HepG2 (cell line): ENCODE measurements around the gene SLC10A1. TPM values are rescaled to one million over a fixed set of nuclear protein-coding genes. Genes with fewer than 3 reads are reported as not detected.

ENCODE experiments used
- BCLAF1 ChIP-seq: fragments of 450-650 bp; IDR thresholded peaks from 2 replicates; pipeline ENCODE4 v1.6.1; 2017; ENCODE audit warnings: mild to moderate bottlenecking
- CENPX ChIP-seq: sonication (generic); formaldehyde crosslinking; IDR thresholded peaks from 2 replicates; pipeline ENCODE4 v1.9.0; 2021; ENCODE audit warnings: mild to moderate bottlenecking, missing genetic modification reagents, moderate library complexity
- IRF1 ChIP-seq: sonication (generic); formaldehyde crosslinking; IDR thresholded peaks from 2 replicates; pipeline ENCODE4 v1.4.0; 2020; ENCODE audit warnings: low read depth, mild to moderate bottlenecking, missing genetic modification reagents
- MATR3 ChIP-seq: sonication (generic); formaldehyde crosslinking; IDR thresholded peaks from 2 replicates; pipeline ENCODE4 v1.4.0; 2020; ENCODE audit warnings: missing genetic modification reagents
- MIER2 ChIP-seq: IDR thresholded peaks from 2 replicates; pipeline ENCODE4 v1.6.1; 2016; ENCODE audit warnings: missing biosample characterization, missing genetic modification reagents
- PAWR ChIP-seq: sonication (generic); formaldehyde crosslinking; IDR thresholded peaks from 2 replicates; pipeline ENCODE4 v1.4.0; 2020; ENCODE audit warnings: missing genetic modification reagents, mild to moderate bottlenecking, borderline replicate concordance
- THAP9 ChIP-seq: sonication (generic); formaldehyde crosslinking; IDR thresholded peaks from 2 replicates; pipeline ENCODE4; 2020; ENCODE audit warnings: missing genetic modification reagents, mild to moderate bottlenecking, borderline replicate concordance
- TIGD3 ChIP-seq: sonication (generic); formaldehyde crosslinking; IDR thresholded peaks from 2 replicates; pipeline ENCODE4 v1.5.1; 2020; ENCODE audit warnings: mild to moderate bottlenecking, missing genetic modification reagents, borderline replicate concordance
- ZBTB43 ChIP-seq: sonication (generic); formaldehyde crosslinking; conservative IDR thresholded peaks from 2 replicates; pipeline ENCODE4 v1.4.0; 2020; ENCODE audit warnings: missing genetic modification reagents
- ZC3H4 ChIP-seq: sonication (generic); formaldehyde crosslinking; IDR thresholded peaks from 2 replicates; pipeline ENCODE4 v1.4.0; 2020; ENCODE audit warnings: missing genetic modification reagents, borderline replicate concordance
- ZKSCAN5 ChIP-seq: sonication (generic); formaldehyde crosslinking; IDR thresholded peaks from 2 replicates; pipeline ENCODE4 v1.5.1; 2020; ENCODE audit warnings: mild to moderate bottlenecking, missing genetic modification reagents
- ZNF280D ChIP-seq: sonication (generic); formaldehyde crosslinking; IDR thresholded peaks from 2 replicates; pipeline ENCODE4 v1.5.1; 2020; ENCODE audit warnings: mild to moderate bottlenecking, missing genetic modification reagents
- ZNF343 ChIP-seq: sonication (generic); formaldehyde crosslinking; IDR thresholded peaks from 2 replicates; pipeline ENCODE4 v1.4.0; 2020; ENCODE audit warnings: mild to moderate bottlenecking, missing genetic modification reagents
- ZNF569 ChIP-seq: sonication (generic); formaldehyde crosslinking; IDR thresholded peaks from 2 replicates; pipeline ENCODE4 v1.5.0; 2020; ENCODE audit warnings: mild to moderate bottlenecking, missing genetic modification reagents, moderate library complexity, borderline replicate concordance
- ZNF616 ChIP-seq: sonication (generic); formaldehyde crosslinking; IDR thresholded peaks from 2 replicates; pipeline ENCODE4 v1.5.0; 2020; ENCODE audit warnings: low read depth, mild to moderate bottlenecking, missing genetic modification reagents
- polyA plus RNA-seq, 8 experiments: library from polyadenylated mRNA; depleted of rRNA in 3 of 8; stranded (reverse) in 7 of 8; unstranded in 1 of 8; fragments of >200 nt; fragmentation: Illumina TruSeq in 4 of 8; extraction: Trizol in 4 of 8; gene quantifications; 2 replicates each; pipeline versions ENCODE4 v1.2.1 to v1.2.3, GENCODE V29; 2011 to 2016; ENCODE audit warnings: low read depth in 4 of 8, missing spikeins in 1 of 8, mixed read lengths in 1 of 8; ENCODE audit not compliant: insufficient read depth in 1 of 8
- total RNA-seq, 5 experiments: library from RNA; depleted of rRNA; stranded (reverse); fragments of >200 nt; fragmentation: Illumina TruSeq; extraction: Trizol; gene quantifications; 2 replicates each; pipeline ENCODE4 v1.2.3, GENCODE V29; 2016; ENCODE audit warnings: low read depth in 1 of 5

SLC10A1 gene
- total and polyA plus RNA-seq, 2 of the 13 experiments (the other 11 are each of a cell fraction or from before 2014, with no cell fraction given), result 0.17 TPM; not detected in 1

- no peak for TF ChIP-seq TIGD3 (CRISPR knock-in tag)
- no peak for TF ChIP-seq ZNF616 (CRISPR knock-in tag)
- no peak for TF ChIP-seq CENPX
- TF ChIP-seq ZNF569, result no peak
- TF ChIP-seq BCLAF1, result no peak
- TF ChIP-seq ZC3H4 (CRISPR knock-in tag), result no peak
- no peak for TF ChIP-seq THAP9 (CRISPR knock-in tag)
- TF ChIP-seq MIER2 (CRISPR knock-in tag), result no peak
- no peak for TF ChIP-seq ZNF343 (CRISPR knock-in tag)
- TF ChIP-seq ZBTB43 (CRISPR knock-in tag), result no peak
- TF ChIP-seq MATR3 (CRISPR knock-in tag), result no peak
- TF ChIP-seq ZNF280D (CRISPR knock-in tag), result no peak
- no peak for TF ChIP-seq PAWR (CRISPR knock-in tag)
- TF ChIP-seq IRF1 (CRISPR knock-in tag), result no peak
- no peak for TF ChIP-seq ZKSCAN5 (CRISPR knock-in tag)
These were observed 24.7 kb downstream of the SLC10A1 start (continued) for GRCh38 chr14:69772082-69773017.
